Activated CD4-positive, alpha-beta T cell treated with anti-CD3 and anti-CD28 coated beads, Interleukin-2, amount 10 ng/mL, durations not matched to agents 7 days and 5 days (primary cell): ENCODE measurements around the gene DHX38. TPM values are rescaled to one million over a fixed set of nuclear protein-coding genes. Genes with fewer than 3 reads are reported as not detected.

Source experiments
- total RNA-seq, 2 experiments: library from RNA; stranded (reverse); gene quantifications; one replicate each; pipeline ENCODE4 v1.2.3, GENCODE V29; 2021

Gene DHX38
- total RNA-seq, 2 experiments from 2014 or later, result 67.5 to 82.3 TPM

Other genes with a start within 250 kb of the DHX38 start
- 10 to 100 TPM; 23.2 to 23.6 TPM for gene ATXN1L, start 247.9 kb upstream of the DHX38 start, total RNA-seq
- 1 to 10 TPM; 7.1 to 7.7 TPM for gene ZNF821, start 209.7 kb upstream of the DHX38 start, total RNA-seq
- gene IST1, start 198.3 kb upstream of the DHX38 start, total RNA-seq, result 100 to 1,000 TPM; 180 to 191 TPM
- gene PKD1L3, start 93.4 kb upstream of the DHX38 start, total RNA-seq, result under 1 TPM; 0.12 to 0.17 TPM
- 10 to 100 TPM; 10.9 to 11.8 TPM for gene DHODH, start 85.1 kb upstream of the DHX38 start, total RNA-seq
- not detected for gene HP, start 39.3 kb upstream of the DHX38 start, total RNA-seq
- gene HPR, start 30.6 kb upstream of the DHX38 start, total RNA-seq, result not detected
- 10 to 100 TPM; 14.8 to 16.0 TPM for gene TXNL4B, start 227 bp upstream of the DHX38 start, total RNA-seq
- 1 to 10 TPM; 3.1 to 3.3 TPM for gene PMFBP1, start 78.3 kb downstream of the DHX38 start, total RNA-seq